IgD-negative memory B cell (primary cell): ENCODE measurements around the gene FCN2. TPM values are rescaled to one million over a fixed set of nuclear protein-coding genes. Genes with fewer than 3 reads are reported as not detected.

ENCODE experiments used
- H3K27ac Mint-ChIP-seq, 3 donors: one replicate each; pipeline ENCODE4 v1.8.0; 2020 to 2022; ENCODE audit warnings: mild to moderate bottlenecking in 3 of 3, mixed read lengths in 3 of 3, moderate library complexity in 1 of 3
- H3K27me3 Mint-ChIP-seq: one replicate; pipeline ENCODE4 v1.8.0; 2021; ENCODE audit warnings: mixed read lengths
- H3K36me3 Mint-ChIP-seq: one replicate; pipeline ENCODE4 v1.8.0; 2020; ENCODE audit warnings: mild to moderate bottlenecking, mixed read lengths
- H3K4me1 Mint-ChIP-seq, 3 donors: one replicate each; pipeline ENCODE4 v1.8.0; 2020 to 2022; ENCODE audit warnings: mixed read lengths in 3 of 3, mild to moderate bottlenecking in 1 of 3
- H3K4me3 Mint-ChIP-seq, 4 donors: one replicate each; pipeline ENCODE4 v1.8.0; 2020 to 2022; ENCODE audit warnings: mild to moderate bottlenecking in 4 of 4, mixed read lengths in 4 of 4, moderate library complexity in 3 of 4
- H3K9me3 Mint-ChIP-seq, 3 donors: one replicate each; pipeline ENCODE4 v1.8.0; 2020 to 2021; ENCODE audit warnings: mixed read lengths in 3 of 3, mild to moderate bottlenecking in 1 of 3
- polyA plus RNA-seq: library from polyadenylated mRNA; unstranded; fragments of 300-500 nt; fragmentation: Illumina TruSeq; gene quantifications from one replicate; pipeline ENCODE4 v1.2.3, GENCODE V29; 2021

Gene FCN2
- polyA plus RNA-seq, 1 donor from 2014 or later, result not detected

DNA sequence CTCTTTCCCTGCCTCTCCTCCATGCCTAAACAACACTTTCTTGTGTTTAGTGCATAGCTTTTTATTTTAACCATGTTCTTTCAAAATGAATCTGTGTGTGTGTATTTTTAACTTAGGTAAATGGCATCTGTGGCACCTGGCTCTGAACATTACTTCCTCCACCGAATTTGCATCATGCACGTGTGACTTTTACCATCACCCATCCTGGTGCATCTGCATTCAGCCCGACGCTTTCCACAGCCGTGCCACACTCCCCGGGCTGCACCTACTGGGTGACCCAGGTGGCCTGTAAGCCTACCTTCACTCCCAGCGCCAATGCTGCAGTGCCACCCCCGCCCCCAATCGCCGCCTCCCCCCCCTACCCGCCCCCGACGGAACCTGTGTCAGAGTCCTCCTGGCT is 49.8 kb downstream of the FCN2 start:
- peak overlapping the region in 3 of 4 donors; percentile 23 to 89 (median 67) for H3K4me3 Mint-ChIP-seq
- peaks cover 0 to 9% (median 5%) of the 10 kb centered on the region in 3 donors for H3K9me3 Mint-ChIP-seq
- H3K36me3 Mint-ChIP-seq, result peaks cover 3% of the 10 kb centered on the region
- peak overlapping the region in 1 of 3 donors; percentile 65 for H3K27ac Mint-ChIP-seq
- H3K27me3 Mint-ChIP-seq, result peaks cover 62% of the 10 kb centered on the region
- peaks cover 13 to 17% (median 15%) of the 10 kb centered on the region in 3 donors for H3K4me1 Mint-ChIP-seq

GRCh38 chr9:134932171-134932570 is 51.6 kb downstream of the FCN2 start:
- Mint-ChIP-seq H3K36me3 (peaks cover 3% of the 10 kb centered on the region), H3K4me1 (peaks cover 21 to 30% (median 22%) of the 10 kb centered on the region in 3 donors), H3K27me3 (peaks cover 61% of the 10 kb centered on the region), H3K9me3 (peaks cover 0 to 8% (median 5%) of the 10 kb centered on the region in 3 donors), H3K27ac (peak overlapping the region in 1 of 3 donors; percentile 64), H3K4me3 (peak overlapping the region in 1 of 4 donors; percentile 41)

DNA sequence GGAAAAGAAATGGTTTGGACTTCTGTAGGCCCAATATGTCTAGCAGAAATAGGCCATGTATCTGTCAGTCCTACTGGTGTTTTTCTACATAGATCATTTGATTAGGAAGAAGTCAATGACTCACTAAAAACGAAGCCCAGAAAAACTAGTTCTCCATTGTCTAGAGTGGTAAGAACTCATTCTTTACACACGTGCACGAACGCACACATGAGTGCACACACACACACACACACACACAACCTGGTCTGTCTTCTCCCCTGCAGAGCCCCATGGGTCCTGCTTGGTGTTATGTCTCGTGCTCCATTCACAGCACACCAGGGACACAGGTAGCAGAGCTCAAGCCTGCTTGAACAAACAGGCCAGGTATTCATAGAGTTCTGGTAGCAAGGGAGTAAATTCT is 52.0 kb downstream of the FCN2 start:
- Mint-ChIP-seq H3K4me3 (no peak overlapping the region), H3K9me3 (peaks cover 0 to 8% (median 5%) of the 10 kb centered on the region in 3 donors), H3K36me3 (peaks cover 3% of the 10 kb centered on the region), H3K27me3 (peaks cover 64% of the 10 kb centered on the region), H3K27ac (no peak overlapping the region), H3K4me1 (peaks cover 21 to 34% (median 26%) of the 10 kb centered on the region in 3 donors)

GRCh38 chr9:134933076-134933659 is 52.6 kb downstream of the FCN2 start:
- Mint-ChIP-seq H3K4me1 (peaks cover 21 to 34% (median 23%) of the 10 kb centered on the region in 3 donors), H3K9me3 (peaks cover 0 to 8% (median 5%) of the 10 kb centered on the region in 3 donors), H3K4me3 (peak overlapping the region in 1 of 4 donors; percentile 37), H3K27ac (no peak overlapping the region), H3K36me3 (peaks cover 3% of the 10 kb centered on the region), H3K27me3 (peaks cover 60% of the 10 kb centered on the region)

GRCh38 chr9:134935056-134935640 is 54.5 kb downstream of the FCN2 start:
- peak overlapping the region in 1 of 4 donors; percentile 14 for H3K4me3 Mint-ChIP-seq
- H3K27me3 Mint-ChIP-seq, result peaks cover 46% of the 10 kb centered on the region
- H3K27ac Mint-ChIP-seq, result no peak overlapping the region
- H3K9me3 Mint-ChIP-seq, result peaks cover 0 to 8% (median 5%) of the 10 kb centered on the region in 3 donors
- peaks cover 3% of the 10 kb centered on the region for H3K36me3 Mint-ChIP-seq
- H3K4me1 Mint-ChIP-seq, result peaks cover 17 to 27% (median 20%) of the 10 kb centered on the region in 3 donors

DNA sequence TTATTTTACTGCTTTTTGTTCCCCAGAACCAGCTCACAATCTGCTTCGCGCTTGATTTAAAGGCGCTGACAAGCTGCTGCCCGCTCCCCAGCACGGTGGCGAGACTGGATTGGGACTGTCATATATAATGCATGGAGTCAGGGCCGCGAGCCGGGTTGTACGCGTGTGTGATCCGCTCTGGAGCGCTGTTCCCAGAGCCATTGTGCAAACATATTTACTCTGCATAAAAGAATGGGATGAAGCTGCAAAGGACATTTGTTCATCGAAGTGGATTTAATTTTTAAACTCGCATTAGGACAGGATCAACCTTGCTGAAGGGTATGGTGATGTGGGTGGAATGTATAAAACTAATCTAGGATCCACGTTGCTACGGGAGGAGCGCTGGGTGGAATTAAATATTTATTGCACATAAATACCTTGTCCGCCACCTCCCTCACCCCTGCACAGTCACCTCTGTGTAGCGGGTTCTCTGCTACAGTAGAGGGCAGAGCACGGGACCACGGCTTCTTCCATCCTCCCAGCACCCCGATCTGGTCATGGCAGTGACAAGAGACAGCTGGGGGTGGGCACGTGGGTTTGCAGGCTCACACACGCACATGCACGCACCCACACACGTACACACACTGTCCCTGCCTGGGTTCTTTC is 55.2 kb downstream of the FCN2 start:
- H3K4me3 Mint-ChIP-seq, result no peak overlapping the region
- H3K36me3 Mint-ChIP-seq, result no peaks in the 10 kb centered on the region
- H3K4me1 Mint-ChIP-seq, result peaks cover 13 to 23% (median 17%) of the 10 kb centered on the region in 3 donors

DNA sequence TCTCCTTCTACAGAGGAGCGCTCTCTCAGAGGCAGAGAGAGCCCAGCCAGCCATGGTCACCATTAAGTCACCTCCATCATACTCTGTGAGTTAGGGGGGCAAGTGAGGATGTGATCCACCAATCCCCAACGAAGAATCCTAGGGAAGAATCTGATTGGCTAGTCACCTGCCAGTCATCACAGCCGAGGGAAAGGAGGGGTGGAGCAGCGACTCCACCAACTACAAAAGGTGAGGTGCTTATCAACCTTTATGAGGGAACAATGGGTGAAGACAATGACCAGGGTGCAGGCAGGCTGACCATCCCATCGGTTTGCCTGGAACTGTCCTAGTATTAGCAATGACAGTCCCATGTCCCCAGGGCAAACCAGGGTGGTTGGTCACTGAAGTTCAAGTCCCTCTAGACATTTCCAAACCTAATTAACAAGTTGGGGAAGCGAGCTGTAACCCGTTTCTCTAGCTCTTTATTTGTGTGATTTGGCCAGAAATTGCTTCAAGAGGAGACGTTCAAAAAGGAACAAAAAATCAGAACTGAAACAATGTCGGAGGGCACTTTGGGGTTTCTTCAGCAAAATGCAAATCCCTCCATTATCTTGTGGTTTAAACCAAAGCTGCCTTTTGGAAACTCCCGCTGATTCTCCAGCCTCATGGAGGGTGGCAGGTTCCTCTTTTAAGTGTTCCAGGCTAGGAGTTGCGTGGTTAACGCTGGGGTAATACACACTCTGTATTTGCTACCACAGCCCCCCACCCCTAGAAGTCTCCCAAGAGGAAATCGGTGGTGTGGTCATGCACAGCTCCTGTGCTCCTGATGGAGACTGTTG is 55.9 kb downstream of the FCN2 start:
- peaks cover 0 to 6% (median 5%) of the 10 kb centered on the region in 3 donors for H3K9me3 Mint-ChIP-seq
- H3K36me3 Mint-ChIP-seq, result no peaks in the 10 kb centered on the region
- H3K27me3 Mint-ChIP-seq, result peaks cover 41% of the 10 kb centered on the region
- H3K4me3 Mint-ChIP-seq, result peak overlapping the region in 1 of 4 donors; percentile 63
- H3K4me1 Mint-ChIP-seq, result peaks cover 13 to 19% (median 17%) of the 10 kb centered on the region in 3 donors
- no peak overlapping the region for H3K27ac Mint-ChIP-seq

More for the DNA sequence above, 55.2 kb downstream of the FCN2 start:
- H3K27me3 Mint-ChIP-seq, result peaks cover 43% of the 10 kb centered on the region
- peaks cover 0 to 6% (median 5%) of the 10 kb centered on the region in 3 donors for H3K9me3 Mint-ChIP-seq
- no peak overlapping the region for H3K27ac Mint-ChIP-seq

Other genes with a start within 250 kb of the FCN2 start
- not detected for gene COL5A1, start 239.0 kb upstream of the FCN2 start, polyA plus RNA-seq
- 9.5 TPM for gene FCN1, start 37.1 kb downstream of the FCN2 start, polyA plus RNA-seq
- 0.20 TPM for gene OLFM1, start 206.9 kb downstream of the FCN2 start, polyA plus RNA-seq